Endothelial cell of umbilical vein (primary cell): ENCODE results near the gene C1orf198. TPM values are rescaled to one million over a fixed set of nuclear protein-coding genes. Genes with fewer than 3 reads are reported as not detected.

Experiments used
- BruUV-seq: library from RNA; stranded (reverse); fragments of 400-500 nt; replicated peaks from 2 replicates; lab custom pipeline; 2021; lab: Mats Ljungman, UMichigan
- CTCF ChIA-PET: fragments of 300-600, 350-600 bp; sonication (Branson Sonifier 250); formaldehyde crosslinking; loops from one replicate; lab custom pipeline; 2021; ENCODE audit warnings: antibody characterized with exemption, inconsistent platforms; lab: Charles Lee
- POLR2A ChIA-PET: fragments of 300-600, 350-600 bp; sonication (Branson Sonifier 250); formaldehyde crosslinking; loops from one replicate; lab custom pipeline; 2021; ENCODE audit warnings: antibody characterized with exemption, inconsistent platforms; lab: Charles Lee
- DNase-seq: peaks from one replicate; pipeline ENCODE4 v3.0.0-alpha.2; 2011; ENCODE audit warnings: low read depth, low spot score
- FAIRE-seq: peaks from 2 replicates; lab custom pipeline; 2011; peaks lifted over from hg19 to GRCh38; lab: Jason Lieb, UNC
- H2AFZ ChIP-seq: 2 replicates; pipeline ENCODE4 v1.6.0; 2012; ENCODE audit warnings: low read depth, low read length, control low read depth, inconsistent platforms
- H3K27ac ChIP-seq: 2 replicates; pipeline ENCODE4 v1.5.1; 2011; ENCODE audit warnings: low read depth, mild to moderate bottlenecking, control low read depth, low read length, moderate library complexity; ENCODE audit not compliant: insufficient read depth
- H3K27me3 ChIP-seq, 2 experiments: 2 replicates each; pipeline versions ENCODE4 v1.6.0 to v1.6.1; 2011; ENCODE audit warnings: low read length in 2 of 2, mixed read lengths in 1 of 2; ENCODE audit not compliant: control insufficient read depth in 2 of 2, insufficient read depth in 2 of 2
- H3K36me3 ChIP-seq, 2 experiments: 2 replicates in 1 of 2; 3 replicates in 1 of 2; pipeline ENCODE4 v1.5.1; 2011; ENCODE audit warnings: low read length in 2 of 2, mild to moderate bottlenecking in 1 of 2, moderate library complexity in 1 of 2; ENCODE audit not compliant: control insufficient read depth in 2 of 2, insufficient read depth in 2 of 2; ENCODE audit errors: extremely low read depth in 1 of 2
- H3K4me1 ChIP-seq: 3 replicates; pipeline ENCODE4 v1.5.1; 2011; ENCODE audit warnings: mild to moderate bottlenecking, low read length; ENCODE audit not compliant: control insufficient read depth, insufficient read depth; ENCODE audit errors: extremely low read depth
- H3K4me2 ChIP-seq: 2 replicates; pipeline ENCODE4 v1.6.1; 2011; ENCODE audit warnings: low read length, control low read depth, mixed read lengths; ENCODE audit not compliant: insufficient read depth
- H3K4me3 ChIP-seq, 3 experiments: fragments of 200-600 bp in 1 of 3; sonication (generic), shearing (Covaris generic) in 1 of 3; replicated peaks in 1 of 3; 2 replicates each; pipeline ENCODE4 v1.5.1; 2011 to 2016; ENCODE audit warnings: control low read depth in 3 of 3, low read length in 3 of 3, mild to moderate bottlenecking in 2 of 3, inconsistent platforms in 1 of 3, low read depth in 1 of 3, moderate library complexity in 1 of 3; ENCODE audit not compliant: insufficient read depth in 1 of 3
- H3K79me2 ChIP-seq: 2 replicates; pipeline ENCODE4 v1.6.0; 2012; ENCODE audit warnings: low read length, inconsistent platforms; ENCODE audit not compliant: control insufficient read depth, insufficient read depth
- H3K9ac ChIP-seq: replicated peaks from 2 replicates; pipeline ENCODE3; 2011; ENCODE audit warnings: low read length, control low read depth; ENCODE audit not compliant: insufficient read depth; ENCODE audit errors: extremely low read depth
- H3K9me1 ChIP-seq: replicated peaks from 3 replicates; pipeline ENCODE4 v1.6.0; 2011; ENCODE audit warnings: mild to moderate bottlenecking, low read length; ENCODE audit not compliant: control insufficient read depth, insufficient read depth; ENCODE audit errors: extremely low read depth
- H3K9me3 ChIP-seq: replicated peaks from 2 replicates; pipeline ENCODE4 v1.5.1; 2012; ENCODE audit warnings: low read length, inconsistent platforms; ENCODE audit not compliant: control insufficient read depth, insufficient read depth
- H4K20me1 ChIP-seq: replicated peaks from 2 replicates; pipeline ENCODE3; 2011; ENCODE audit warnings: mild to moderate bottlenecking, low read length; ENCODE audit not compliant: control insufficient read depth, insufficient read depth; ENCODE audit errors: extremely low read depth
- EZH2 ChIP-seq: IDR thresholded peaks from 2 replicates; pipeline ENCODE4 v1.6.1; 2012; ENCODE audit warnings: borderline replicate concordance, low read depth, mild to moderate bottlenecking, moderate library complexity, low read length, inconsistent platforms; ENCODE audit not compliant: severe bottlenecking
- FOS ChIP-seq: IDR thresholded peaks from 2 replicates; pipeline ENCODE4 v1.6.1; 2011; ENCODE audit warnings: mild to moderate bottlenecking, low read length, moderate library complexity, borderline replicate concordance; ENCODE audit not compliant: insufficient read depth
- GATA2 ChIP-seq: IDR thresholded peaks from 2 replicates; pipeline ENCODE4 v1.7.0; 2011; ENCODE audit warnings: low read depth, mild to moderate bottlenecking, moderate library complexity, mixed read lengths, low read length; ENCODE audit not compliant: insufficient read length, insufficient read depth
- JUN ChIP-seq: IDR thresholded peaks from 2 replicates; pipeline ENCODE4 v1.6.1; 2011; ENCODE audit warnings: borderline replicate concordance, low read depth; ENCODE audit not compliant: insufficient read length, insufficient read depth
- MAX ChIP-seq: IDR thresholded peaks from 2 replicates; pipeline ENCODE4 v1.6.1; 2011; ENCODE audit not compliant: insufficient read depth, insufficient read length
- MYC ChIP-seq: IDR thresholded peaks from one replicate; pipeline ENCODE4 v1.6.1; 2011; ENCODE audit warnings: mild to moderate bottlenecking, low read depth, low read length
- POLR2A ChIP-seq: IDR thresholded peaks from 2 replicates; pipeline ENCODE4 v1.6.1; 2012; ENCODE audit warnings: low read depth, mild to moderate bottlenecking, control low read depth, low read length
- POLR2AphosphoS5 ChIP-seq: IDR thresholded peaks from 2 replicates; pipeline ENCODE4 v1.6.1; 2012; ENCODE audit warnings: low read depth, mild to moderate bottlenecking, control low read depth, low read length, moderate library complexity; ENCODE audit not compliant: insufficient read depth
- dilution Hi-C: fragments of 300-500 bp; cut with MboI; formaldehyde crosslinking; loops from one replicate; pipeline ENCODE4 v1.15.0; 2019; ENCODE audit warnings: low sequenced_read_pairs; ENCODE audit not compliant: extremely low pct_ligation_motif_present
- intact Hi-C: fragments of 100-400 bp; cut with micrococcal nuclease; formaldehyde crosslinking; loops from one replicate; pipeline ENCODE4 v1.10.0; 2022
- polyA plus RNA-seq, 4 experiments: library from polyadenylated mRNA; depleted of rRNA in 3 of 4; stranded (reverse) in 3 of 4; unstranded in 1 of 4; fragments of >200 nt; gene quantifications; 2 replicates each; pipeline versions ENCODE4 v1.2.1 to v1.2.3, GENCODE V29; 2011 to 2012; ENCODE audit warnings: missing spikeins in 1 of 4
- total RNA-seq: library from RNA; stranded (reverse); gene quantifications from 2 replicates; pipeline ENCODE4 v1.2.3, GENCODE V29; 2021
- TF ChIP-seq, protein P1 (sequence below), 2 donors: IDR thresholded peaks; 1 replicate in 1 of 2; 2 replicates in 1 of 2; pipeline ENCODE4 v1.5.1; 2011; ENCODE audit warnings: low read length in 2 of 2, mild to moderate bottlenecking in 2 of 2, moderate library complexity in 2 of 2, control low read depth in 1 of 2, inconsistent platforms in 1 of 2, low read depth in 1 of 2; ENCODE audit not compliant: insufficient read depth in 1 of 2; ENCODE audit errors: extremely low read depth in 1 of 2

Gene C1orf198
- total and polyA plus RNA-seq, 2 donors (not counting 3 experiments of a cell fraction or from before 2014, with no cell fraction given), result 21.2 to 29.2 TPM

GRCh38 chr1:230894664-230895063 lies 26.3 kb upstream of the C1orf198 start:
- no peaks in the 10 kb centered on the region for H3K36me3 ChIP-seq
- H3K9me1 ChIP-seq, result no peaks in the 10 kb centered on the region
- no peak overlapping the region for H2AFZ ChIP-seq
- H3K79me2 ChIP-seq, result no peaks in the 10 kb centered on the region
- H3K27me3 ChIP-seq, result peaks cover 4% of the 10 kb centered on the region in 2 experiments
- no peak overlapping the region for H3K4me3 ChIP-seq
- H3K9me3 ChIP-seq, result no peaks in the 10 kb centered on the region
- FAIRE-seq, result no peak
- BruUV-seq, result no TSS peak
- ChIA-PET POLR2A (no interaction called here), CTCF (no interaction called here)
- no peak overlapping the region for H3K27ac ChIP-seq
- no peaks in the 10 kb centered on the region for H4K20me1 ChIP-seq
- dilution Hi-C loops (no loop called here), intact Hi-C loops (no loop called here)
- no peak for DNase-seq
- TF ChIP-seq FOS (no peak), POLR2A (no peak), POLR2AphosphoS5 (no peak), MAX (no peak), EZH2 (no peak), JUN (no peak), GATA2 (no peak), MYC (no peak)
- TF ChIP-seq, protein P1, sequence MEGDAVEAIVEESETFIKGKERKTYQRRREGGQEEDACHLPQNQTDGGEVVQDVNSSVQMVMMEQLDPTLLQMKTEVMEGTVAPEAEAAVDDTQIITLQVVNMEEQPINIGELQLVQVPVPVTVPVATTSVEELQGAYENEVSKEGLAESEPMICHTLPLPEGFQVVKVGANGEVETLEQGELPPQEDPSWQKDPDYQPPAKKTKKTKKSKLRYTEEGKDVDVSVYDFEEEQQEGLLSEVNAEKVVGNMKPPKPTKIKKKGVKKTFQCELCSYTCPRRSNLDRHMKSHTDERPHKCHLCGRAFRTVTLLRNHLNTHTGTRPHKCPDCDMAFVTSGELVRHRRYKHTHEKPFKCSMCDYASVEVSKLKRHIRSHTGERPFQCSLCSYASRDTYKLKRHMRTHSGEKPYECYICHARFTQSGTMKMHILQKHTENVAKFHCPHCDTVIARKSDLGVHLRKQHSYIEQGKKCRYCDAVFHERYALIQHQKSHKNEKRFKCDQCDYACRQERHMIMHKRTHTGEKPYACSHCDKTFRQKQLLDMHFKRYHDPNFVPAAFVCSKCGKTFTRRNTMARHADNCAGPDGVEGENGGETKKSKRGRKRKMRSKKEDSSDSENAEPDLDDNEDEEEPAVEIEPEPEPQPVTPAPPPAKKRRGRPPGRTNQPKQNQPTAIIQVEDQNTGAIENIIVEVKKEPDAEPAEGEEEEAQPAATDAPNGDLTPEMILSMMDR (IDR thresholded peaks at IDR 0.05; ENCODE audit: extremely low read depth in 1 of 2, insufficient read depth in 1 of 2, low read depth in 1 of 2, low read length in 2 of 2), result no peak
- H3K9ac ChIP-seq, result no peak overlapping the region
- no peak overlapping the region for H3K4me2 ChIP-seq
- H3K4me1 ChIP-seq, result no peaks in the 10 kb centered on the region
